ENCODE data around the gene C1R. TPM values are rescaled to one million over a fixed set of nuclear protein-coding genes. Genes with fewer than 3 reads are reported as not detected.

Gene C1R
- total RNA-seq, 1 donor from 2014 or later: 96.9 TPM

DNA sequence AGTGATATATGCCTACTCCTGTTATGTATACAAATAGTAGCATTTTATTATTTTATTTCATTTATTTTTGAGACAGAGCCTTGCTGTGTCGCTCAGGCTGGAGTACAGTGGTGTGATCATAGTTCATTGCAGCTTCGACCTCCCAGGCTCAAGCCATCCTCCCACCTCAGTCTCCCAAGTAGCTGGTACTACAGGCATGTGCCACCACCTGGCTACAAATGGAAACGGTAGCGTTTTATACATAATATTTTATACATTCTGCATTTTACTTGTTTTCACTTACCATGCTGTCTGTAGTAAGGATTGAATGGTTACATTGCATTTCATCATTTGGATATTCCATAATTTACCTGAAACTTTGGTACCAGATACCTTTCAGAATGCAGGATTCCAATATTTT is 14.1 kb downstream of the C1R start:
- no peak for DNase-seq (ENCODE audit: low spot score)
- intact Hi-C loops (cut with DNase I): no loop called here

DNA sequence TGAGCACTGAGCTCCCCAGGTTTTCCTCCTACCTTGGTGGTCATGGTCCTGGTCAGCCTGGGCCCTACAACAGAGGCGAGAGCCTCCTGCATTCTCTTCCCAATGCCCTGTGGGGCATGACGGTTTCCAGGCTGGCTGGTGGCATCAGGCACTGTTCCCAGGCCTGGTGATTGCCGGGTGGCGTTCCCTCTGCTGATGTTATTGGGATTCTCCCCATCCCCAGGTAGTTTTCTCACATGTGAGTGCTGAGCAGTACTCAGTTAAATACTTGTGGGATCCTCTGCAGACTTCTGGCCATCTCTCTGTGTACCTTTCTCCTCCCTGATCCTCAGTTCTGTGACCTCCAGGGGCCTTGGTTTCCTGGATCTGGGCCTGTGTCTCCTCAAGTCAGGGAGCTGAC is 15.8 kb downstream of the C1R start:
- no peak for DNase-seq (ENCODE audit: low spot score)
- intact Hi-C loops (cut with DNase I): no loop called here

DNA sequence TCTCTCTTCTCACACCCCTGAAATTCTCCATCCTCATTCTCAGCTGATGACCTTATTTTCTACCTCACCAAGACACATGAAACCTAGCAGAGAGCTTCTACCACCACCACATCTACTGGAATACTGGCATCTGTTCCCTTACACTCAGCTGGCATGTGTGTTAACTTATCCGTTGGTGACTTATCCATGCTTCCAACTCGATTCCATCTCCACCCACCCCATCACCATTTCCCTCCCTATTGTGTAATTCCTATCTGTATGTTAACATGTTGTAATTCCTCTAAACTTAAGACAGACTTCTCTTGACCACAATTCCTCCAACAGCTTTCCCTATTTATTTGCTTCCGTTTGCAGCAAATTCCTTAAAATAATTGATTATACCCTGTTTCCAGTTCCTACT is 16.3 kb downstream of the C1R start:
- no peak for DNase-seq (ENCODE audit: low spot score)
- intact Hi-C loops (cut with DNase I): no loop called here

DNA sequence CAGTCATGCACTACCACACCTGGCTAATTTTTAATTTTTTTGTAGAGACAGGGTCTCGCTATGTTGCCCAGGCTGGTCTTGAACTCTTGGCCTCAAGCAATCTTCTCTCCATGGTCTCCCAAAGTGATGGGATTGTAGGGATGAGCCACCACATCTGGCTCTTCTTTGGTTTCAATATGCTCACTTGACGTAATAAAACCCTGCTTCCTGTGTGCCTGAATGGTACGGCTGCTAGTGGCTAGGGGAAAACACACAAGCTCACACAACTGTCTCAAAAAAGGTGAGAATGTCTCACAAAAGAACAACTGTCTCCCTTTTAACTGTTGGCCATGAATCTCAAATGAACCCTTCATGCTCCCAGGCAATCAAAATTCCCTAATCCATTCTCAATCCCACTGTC is 16.7 kb downstream of the C1R start:
- no peak for DNase-seq (ENCODE audit: low spot score)
- intact Hi-C loops (cut with DNase I): no loop called here

DNA sequence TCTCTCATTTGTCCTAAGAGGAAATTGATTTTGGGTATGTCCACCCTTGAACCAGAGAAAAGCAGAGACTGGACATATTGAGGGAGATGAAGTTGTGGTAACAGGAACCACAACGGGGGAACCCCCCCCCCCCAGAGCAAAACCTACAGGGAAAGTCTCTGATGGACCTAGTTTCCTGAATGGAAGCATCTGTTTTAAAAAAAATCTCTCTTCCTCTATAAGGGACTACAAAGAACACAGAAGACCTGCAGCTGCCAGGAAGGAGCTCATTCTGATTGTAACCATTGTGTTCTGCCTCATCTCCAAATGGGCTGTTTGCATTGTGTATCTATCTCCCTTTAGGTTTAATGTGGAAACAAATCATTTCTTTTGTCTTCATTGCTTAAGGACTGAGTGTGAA is 18.3 kb downstream of the C1R start:
- no peak for DNase-seq (ENCODE audit: low spot score)
- intact Hi-C loops (cut with DNase I): no loop called here

GRCh38 chr12:7072554-7072953 is 19.7 kb downstream of the C1R start:
- DNase-seq (ENCODE audit: low spot score): no peak
- intact Hi-C loops (cut with DNase I): no loop called here

DNA sequence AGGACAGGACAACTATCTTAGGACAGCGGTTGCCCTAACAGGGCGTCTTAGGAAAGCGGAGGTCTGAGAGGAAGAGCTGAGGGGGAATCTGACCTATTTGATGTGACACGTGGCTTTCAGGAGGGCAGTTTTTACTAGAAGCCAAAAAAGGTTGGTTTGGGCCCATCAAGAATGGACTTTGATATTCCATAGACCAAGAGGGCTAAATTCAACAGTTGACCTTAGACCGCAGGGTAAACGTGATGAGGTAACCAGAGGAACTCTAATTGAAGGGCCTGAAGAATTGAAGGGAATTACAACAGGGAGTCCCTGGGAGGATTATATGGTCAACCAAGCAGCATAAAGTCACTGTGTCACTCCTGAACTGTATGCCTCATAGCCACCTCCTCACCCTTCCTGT is 20.2 kb downstream of the C1R start:
- DNase-seq (ENCODE audit: low spot score): no peak

GRCh38 chr12:7069386-7069785 is 22.9 kb downstream of the C1R start:
- no peak for DNase-seq (ENCODE audit: low spot score)
- intact Hi-C loops (cut with DNase I): no loop called here

More for the DNA sequence above, 20.2 kb downstream of the C1R start:
- intact Hi-C loops (cut with DNase I): no loop called here

GRCh38 chr12:7068994-7069346 is 23.3 kb downstream of the C1R start:
- DNase-seq (ENCODE audit: low spot score): no peak
- intact Hi-C loops (cut with DNase I): no loop called here

GRCh38 chr12:7068240-7068993 is 23.8 kb downstream of the C1R start:
- no peak for DNase-seq (ENCODE audit: low spot score)
- intact Hi-C loops (cut with DNase I): no loop called here

GRCh38 chr12:7067096-7067495 is 25.1 kb downstream of the C1R start:
- no peak for DNase-seq (ENCODE audit: low spot score)
- intact Hi-C loops (cut with DNase I): no loop called here

DNA sequence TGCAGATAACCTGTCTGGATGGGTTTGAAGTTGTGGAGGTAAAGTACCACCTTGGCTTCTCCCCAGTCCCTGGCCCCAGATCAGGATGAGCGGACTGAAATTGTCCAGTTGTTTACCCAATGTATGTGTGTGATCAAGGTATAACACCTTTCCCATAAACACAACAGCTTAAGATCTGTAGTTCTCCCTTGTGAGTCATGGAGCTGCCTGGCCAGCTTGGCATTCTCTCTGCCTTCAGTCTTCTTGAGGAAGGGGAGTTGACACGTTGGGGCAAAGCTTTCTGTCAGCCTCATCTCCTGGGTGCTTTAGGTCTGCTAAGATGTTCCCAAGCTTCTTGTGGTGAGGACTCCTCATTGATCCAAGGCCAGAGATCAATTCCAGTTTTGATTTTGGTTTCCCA is 25.6 kb downstream of the C1R start:
- no peak for DNase-seq (ENCODE audit: low spot score)
- intact Hi-C loops (cut with DNase I): no loop called here

DNA sequence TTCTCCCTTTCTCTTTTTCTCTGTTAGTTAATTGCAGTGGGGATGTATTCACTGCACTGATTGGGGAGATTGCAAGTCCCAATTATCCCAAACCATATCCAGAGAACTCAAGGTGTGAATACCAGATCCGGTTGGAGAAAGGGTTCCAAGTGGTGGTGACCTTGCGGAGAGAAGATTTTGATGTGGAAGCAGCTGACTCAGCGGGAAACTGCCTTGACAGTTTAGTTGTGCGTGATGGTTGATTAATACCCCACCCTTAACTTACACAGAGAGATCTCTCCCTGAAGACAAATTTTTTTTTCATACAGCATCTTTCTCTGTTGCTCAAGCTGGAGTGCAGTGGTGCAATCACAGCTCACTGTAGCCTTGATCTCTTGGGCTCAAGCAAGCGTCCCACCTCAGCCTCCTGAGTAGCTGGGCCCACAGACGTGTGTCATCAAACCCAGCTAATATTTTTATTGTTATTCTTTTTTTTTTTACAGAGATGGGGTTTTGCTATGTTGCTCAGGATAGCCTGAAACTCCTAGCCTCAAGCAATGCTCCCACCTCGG is 27.1 kb downstream of the C1R start:
- intact Hi-C loops (cut with DNase I): no loop called here
- no peak for DNase-seq (ENCODE audit: low spot score)

GRCh38 chr12:7064516-7064915 is 27.7 kb downstream of the C1R start:
- DNase-seq (ENCODE audit: low spot score): no peak
- intact Hi-C loops (cut with DNase I): no loop called here

- intact Hi-C loops (cut with DNase I): loop anchor here (2.0 kb wide), 1 partner anchor 47 kb away; the partner anchor contains the start of gene C1RL
Observed at GRCh38 chr12:7061596-7061995, 30.6 kb downstream of the C1R start.

DNA sequence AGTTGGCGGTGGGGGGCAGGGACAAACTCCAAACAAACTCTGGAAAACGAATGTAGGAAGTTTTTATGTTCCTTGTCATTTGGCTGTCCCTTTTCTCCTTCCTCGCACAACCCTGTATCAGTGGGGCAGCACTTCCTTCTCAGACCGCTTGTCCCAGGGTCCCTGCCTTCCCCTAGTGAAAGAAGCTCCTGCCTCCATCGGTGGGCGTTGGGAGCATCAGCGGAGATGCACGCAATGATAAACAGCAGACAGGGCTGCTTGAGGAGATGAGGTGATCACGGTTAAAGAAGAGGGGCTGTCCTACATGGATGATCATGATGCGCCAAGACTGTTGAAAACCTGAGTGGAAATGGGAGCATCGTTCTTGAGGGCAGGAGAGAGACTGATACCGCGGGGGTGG is 31.1 kb downstream of the C1R start:
- intact Hi-C loops (cut with DNase I): loop anchor here (2.0 kb wide), 1 partner anchor 48 kb away; the partner anchor contains the start of gene C1RL
- DNase-seq (ENCODE audit: low spot score): peak; percentile 69

More at GRCh38 chr12:7061596-7061995, 30.6 kb downstream of the C1R start:
- DNase-seq (ENCODE audit: low spot score): peak; percentile 29

GRCh38 chr12:7060353-7060954 is 31.8 kb downstream of the C1R start, which contains the start of gene C1S:
TSS of gene C1S (plus strand) at chr12:7060718. CDS start at chr12:7061913, 1,195 bp downstream.
- DNase-seq (ENCODE audit: low spot score): no peak
- intact Hi-C loops (cut with DNase I): loop anchor here (1.0 to 2.0 kb wide), 2 partner anchors 32 to 48 kb away; partner anchors contain the start of genes C1R and C1RL

DNA sequence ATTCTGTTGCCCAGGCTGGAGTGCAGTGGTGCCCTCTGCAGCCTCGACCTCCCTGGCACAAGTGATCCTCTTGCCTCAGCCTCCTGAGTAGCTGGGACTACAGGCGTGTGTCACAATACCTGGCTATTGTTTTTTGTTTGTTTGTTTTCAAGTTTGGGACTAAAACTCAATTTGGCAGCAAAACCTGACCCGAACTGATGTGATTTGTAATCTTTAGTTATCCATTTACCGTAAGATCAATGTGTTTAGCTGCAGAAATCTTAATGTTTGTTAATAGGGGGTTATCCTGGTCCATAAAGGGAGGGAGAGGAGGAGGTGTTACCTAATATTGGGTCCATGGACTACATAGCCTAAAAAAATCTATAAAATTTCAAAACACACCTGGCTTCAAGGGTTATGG is 32.5 kb downstream of the C1R start:
- intact Hi-C loops (cut with DNase I): loop anchor here (1.0 to 2.0 kb wide), 2 partner anchors 33 to 49 kb away; partner anchors contain the start of genes C1R and C1RL
- no peak for DNase-seq (ENCODE audit: low spot score)

GRCh38 chr12:7058850-7059395 is 33.3 kb downstream of the C1R start:
- intact Hi-C loops (cut with DNase I): no loop called here

GRCh38 chr12:7058163-7058845 is 33.9 kb downstream of the C1R start:
- DNase-seq (ENCODE audit: low spot score): peak; percentile 24
- intact Hi-C loops (cut with DNase I): no loop called here

More at GRCh38 chr12:7058850-7059395, 33.3 kb downstream of the C1R start:
- DNase-seq (ENCODE audit: low spot score): no peak
